Endothelial cell of umbilical vein (primary cell): ENCODE data around the gene MEF2D. TPM values are rescaled to one million over a fixed set of nuclear protein-coding genes. Genes with fewer than 3 reads are reported as not detected.

ENCODE experiments used
- BruUV-seq: library from RNA; stranded (reverse); fragments of 400-500 nt; replicated peaks from 2 replicates; lab custom pipeline; 2021; lab: Mats Ljungman, UMichigan
- CTCF ChIA-PET: fragments of 300-600, 350-600 bp; sonication (Branson Sonifier 250); formaldehyde crosslinking; loops from one replicate; lab custom pipeline; 2021; ENCODE audit warnings: antibody characterized with exemption, inconsistent platforms; lab: Charles Lee
- POLR2A ChIA-PET: fragments of 300-600, 350-600 bp; sonication (Branson Sonifier 250); formaldehyde crosslinking; loops from one replicate; lab custom pipeline; 2021; ENCODE audit warnings: antibody characterized with exemption, inconsistent platforms; lab: Charles Lee
- DNase-seq: peaks from one replicate; pipeline ENCODE4 v3.0.0-alpha.2; 2011; ENCODE audit warnings: low read depth, low spot score
- FAIRE-seq: peaks from 2 replicates; lab custom pipeline; 2011; peaks lifted over from hg19 to GRCh38; lab: Jason Lieb, UNC
- H2AFZ ChIP-seq: 2 replicates; pipeline ENCODE4 v1.6.0; 2012; ENCODE audit warnings: low read depth, low read length, control low read depth, inconsistent platforms
- H3K27ac ChIP-seq: 2 replicates; pipeline ENCODE4 v1.5.1; 2011; ENCODE audit warnings: low read depth, mild to moderate bottlenecking, control low read depth, low read length, moderate library complexity; ENCODE audit not compliant: insufficient read depth
- H3K27me3 ChIP-seq, 2 experiments: 2 replicates each; pipeline versions ENCODE4 v1.6.0 to v1.6.1; 2011; ENCODE audit warnings: low read length in 2 of 2, mixed read lengths in 1 of 2; ENCODE audit not compliant: control insufficient read depth in 2 of 2, insufficient read depth in 2 of 2
- H3K36me3 ChIP-seq, 2 experiments: 2 replicates in 1 of 2; 3 replicates in 1 of 2; pipeline ENCODE4 v1.5.1; 2011; ENCODE audit warnings: low read length in 2 of 2, mild to moderate bottlenecking in 1 of 2, moderate library complexity in 1 of 2; ENCODE audit not compliant: control insufficient read depth in 2 of 2, insufficient read depth in 2 of 2; ENCODE audit errors: extremely low read depth in 1 of 2
- H3K4me1 ChIP-seq: 3 replicates; pipeline ENCODE4 v1.5.1; 2011; ENCODE audit warnings: mild to moderate bottlenecking, low read length; ENCODE audit not compliant: control insufficient read depth, insufficient read depth; ENCODE audit errors: extremely low read depth
- H3K4me2 ChIP-seq: 2 replicates; pipeline ENCODE4 v1.6.1; 2011; ENCODE audit warnings: low read length, control low read depth, mixed read lengths; ENCODE audit not compliant: insufficient read depth
- H3K4me3 ChIP-seq, 3 experiments: fragments of 200-600 bp in 1 of 3; sonication (generic), shearing (Covaris generic) in 1 of 3; replicated peaks in 1 of 3; 2 replicates each; pipeline ENCODE4 v1.5.1; 2011 to 2016; ENCODE audit warnings: control low read depth in 3 of 3, low read length in 3 of 3, mild to moderate bottlenecking in 2 of 3, inconsistent platforms in 1 of 3, low read depth in 1 of 3, moderate library complexity in 1 of 3; ENCODE audit not compliant: insufficient read depth in 1 of 3
- H3K79me2 ChIP-seq: 2 replicates; pipeline ENCODE4 v1.6.0; 2012; ENCODE audit warnings: low read length, inconsistent platforms; ENCODE audit not compliant: control insufficient read depth, insufficient read depth
- H3K9ac ChIP-seq: replicated peaks from 2 replicates; pipeline ENCODE3; 2011; ENCODE audit warnings: low read length, control low read depth; ENCODE audit not compliant: insufficient read depth; ENCODE audit errors: extremely low read depth
- H3K9me1 ChIP-seq: replicated peaks from 3 replicates; pipeline ENCODE4 v1.6.0; 2011; ENCODE audit warnings: mild to moderate bottlenecking, low read length; ENCODE audit not compliant: control insufficient read depth, insufficient read depth; ENCODE audit errors: extremely low read depth
- H3K9me3 ChIP-seq: replicated peaks from 2 replicates; pipeline ENCODE4 v1.5.1; 2012; ENCODE audit warnings: low read length, inconsistent platforms; ENCODE audit not compliant: control insufficient read depth, insufficient read depth
- H4K20me1 ChIP-seq: replicated peaks from 2 replicates; pipeline ENCODE3; 2011; ENCODE audit warnings: mild to moderate bottlenecking, low read length; ENCODE audit not compliant: control insufficient read depth, insufficient read depth; ENCODE audit errors: extremely low read depth
- CTCF ChIP-seq, 2 donors: IDR thresholded peaks; 1 replicate in 1 of 2; 2 replicates in 1 of 2; pipeline ENCODE4 v1.5.1; 2011; ENCODE audit warnings: low read length in 2 of 2, mild to moderate bottlenecking in 2 of 2, moderate library complexity in 2 of 2, control low read depth in 1 of 2, inconsistent platforms in 1 of 2, low read depth in 1 of 2; ENCODE audit not compliant: insufficient read depth in 1 of 2; ENCODE audit errors: extremely low read depth in 1 of 2
- EZH2 ChIP-seq: IDR thresholded peaks from 2 replicates; pipeline ENCODE4 v1.6.1; 2012; ENCODE audit warnings: borderline replicate concordance, low read depth, mild to moderate bottlenecking, moderate library complexity, low read length, inconsistent platforms; ENCODE audit not compliant: severe bottlenecking
- FOS ChIP-seq: IDR thresholded peaks from 2 replicates; pipeline ENCODE4 v1.6.1; 2011; ENCODE audit warnings: mild to moderate bottlenecking, low read length, moderate library complexity, borderline replicate concordance; ENCODE audit not compliant: insufficient read depth
- GATA2 ChIP-seq: IDR thresholded peaks from 2 replicates; pipeline ENCODE4 v1.7.0; 2011; ENCODE audit warnings: low read depth, mild to moderate bottlenecking, moderate library complexity, mixed read lengths, low read length; ENCODE audit not compliant: insufficient read length, insufficient read depth
- JUN ChIP-seq: IDR thresholded peaks from 2 replicates; pipeline ENCODE4 v1.6.1; 2011; ENCODE audit warnings: borderline replicate concordance, low read depth; ENCODE audit not compliant: insufficient read length, insufficient read depth
- MAX ChIP-seq: IDR thresholded peaks from 2 replicates; pipeline ENCODE4 v1.6.1; 2011; ENCODE audit not compliant: insufficient read depth, insufficient read length
- MYC ChIP-seq: IDR thresholded peaks from one replicate; pipeline ENCODE4 v1.6.1; 2011; ENCODE audit warnings: mild to moderate bottlenecking, low read depth, low read length
- POLR2A ChIP-seq: IDR thresholded peaks from 2 replicates; pipeline ENCODE4 v1.6.1; 2012; ENCODE audit warnings: low read depth, mild to moderate bottlenecking, control low read depth, low read length
- POLR2AphosphoS5 ChIP-seq: IDR thresholded peaks from 2 replicates; pipeline ENCODE4 v1.6.1; 2012; ENCODE audit warnings: low read depth, mild to moderate bottlenecking, control low read depth, low read length, moderate library complexity; ENCODE audit not compliant: insufficient read depth
- dilution Hi-C: fragments of 300-500 bp; cut with MboI; formaldehyde crosslinking; loops from one replicate; pipeline ENCODE4 v1.15.0; 2019; ENCODE audit warnings: low sequenced_read_pairs; ENCODE audit not compliant: extremely low pct_ligation_motif_present
- intact Hi-C: fragments of 100-400 bp; cut with micrococcal nuclease; formaldehyde crosslinking; loops from one replicate; pipeline ENCODE4 v1.10.0; 2022
- polyA plus RNA-seq, 4 experiments: library from polyadenylated mRNA; depleted of rRNA in 3 of 4; stranded (reverse) in 3 of 4; unstranded in 1 of 4; fragments of >200 nt; gene quantifications; 2 replicates each; pipeline versions ENCODE4 v1.2.1 to v1.2.3, GENCODE V29; 2011 to 2012; ENCODE audit warnings: missing spikeins in 1 of 4
- total RNA-seq: library from RNA; stranded (reverse); gene quantifications from 2 replicates; pipeline ENCODE4 v1.2.3, GENCODE V29; 2021

Gene MEF2D
- total and polyA plus RNA-seq, 2 donors (not counting 3 experiments of a cell fraction or from before 2014, with no cell fraction given), result 45.4 to 52.2 TPM

- no peak for TF ChIP-seq MYC
- Histone ChIP-seq H2AFZ (no peak overlapping the region), H3K9ac (no peak overlapping the region), H3K9me3 (no peaks in the 10 kb centered on the region), H3K4me2 (no peak overlapping the region), H3K36me3 (peaks cover 10 to 48% of the 10 kb centered on the region in 2 experiments), H3K4me1 (peaks cover 12% of the 10 kb centered on the region), H3K27me3 (no peaks in the 10 kb centered on the region), H4K20me1 (no peaks in the 10 kb centered on the region), H3K27ac (no peak overlapping the region), H3K4me3 (no peak overlapping the region), H3K9me1 (no peaks in the 10 kb centered on the region), H3K79me2 (no peaks in the 10 kb centered on the region)
- dilution Hi-C loops, result no loop called here
- BruUV-seq, result no TSS peak
- intact Hi-C loops, result no loop called here
- POLR2A ChIA-PET, result no interaction called here
- DNase-seq, result no peak
- CTCF ChIA-PET, result interaction anchor here (3.9 kb wide), 1 partner anchor 10 kb away, joined by 22 read pairs; no protein-coding TSS in a partner anchor
- FAIRE-seq, result no peak
Measured at GRCh38 chr1:156470473-156470872, 30.1 kb downstream of the MEF2D start.

GRCh38 chr1:156468693-156469345 lies 31.8 kb downstream of the MEF2D start:
- no peak overlapping the region for H3K4me3 ChIP-seq
- dilution Hi-C loops (no loop called here), intact Hi-C loops (no loop called here)
- H3K36me3 ChIP-seq, result peaks cover 10 to 43% of the 10 kb centered on the region in 2 experiments
- H4K20me1 ChIP-seq, result no peaks in the 10 kb centered on the region
- FAIRE-seq, result no peak
- ChIA-PET CTCF (interaction anchor here (1.1 to 3.9 kb wide), 2 partner anchors 12 kb away, joined by 4 to 22 read pairs; no protein-coding TSS in a partner anchor), POLR2A (no interaction called here)
- no peaks in the 10 kb centered on the region for H3K9me1 ChIP-seq
- H3K9ac ChIP-seq, result no peak overlapping the region
- no TSS peak for BruUV-seq
- no peak overlapping the region for H3K4me2 ChIP-seq
- no peaks in the 10 kb centered on the region for H3K27me3 ChIP-seq
- TF ChIP-seq POLR2A (no peak), MYC (no peak), GATA2 (no peak), CTCF (IDR thresholded peaks at IDR 0.05; ENCODE audit: extremely low read depth in 1 of 2, insufficient read depth in 1 of 2, low read depth in 1 of 2, low read length in 2 of 2) (no peak), MAX (no peak), EZH2 (no peak), FOS (no peak), POLR2AphosphoS5 (no peak), JUN (no peak)
- H3K9me3 ChIP-seq, result no peaks in the 10 kb centered on the region
- peaks cover 12% of the 10 kb centered on the region for H3K4me1 ChIP-seq
- DNase-seq, result no peak
- H2AFZ ChIP-seq, result no peak overlapping the region
- H3K27ac ChIP-seq, result no peak overlapping the region
- H3K79me2 ChIP-seq, result no peaks in the 10 kb centered on the region
